DMS153 treated with DMSO at 0.1 percent for 48 hours (cell line): ENCODE data around the gene TNPO2.
"Not testable (repeated sequence)": the region's sequence is repeated elsewhere in the genome, so short reads cannot be mapped to it uniquely, and the experiment has no call there.

Experiments
- DNase-seq: peaks from one replicate; lab custom pipeline; 2025; ENCODE audit not compliant: unreplicated experiment; lab: John Stamatoyannopoulos, UW

TNPO2 gene

DNA sequence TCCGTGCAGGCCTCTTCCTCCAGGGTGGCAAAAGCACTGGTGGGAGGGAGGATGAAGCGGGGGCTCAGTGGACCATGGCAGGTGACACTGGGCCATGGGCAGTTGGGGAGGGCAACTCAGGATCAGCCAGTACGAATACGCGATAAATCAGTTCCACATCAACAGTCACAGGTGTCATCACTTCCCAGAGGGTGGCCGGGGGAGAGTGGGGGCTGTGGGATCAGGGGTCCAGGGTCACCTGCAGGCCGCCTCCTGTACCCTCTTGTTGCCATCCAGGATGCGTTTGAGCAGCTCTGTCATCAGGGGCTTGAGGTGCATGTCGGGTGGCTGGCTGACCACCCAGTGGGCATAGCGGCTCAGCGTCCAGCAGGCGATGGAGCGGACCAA is 17.4 kb downstream of the TNPO2 start:
- DNase-seq: no peak

DNA sequence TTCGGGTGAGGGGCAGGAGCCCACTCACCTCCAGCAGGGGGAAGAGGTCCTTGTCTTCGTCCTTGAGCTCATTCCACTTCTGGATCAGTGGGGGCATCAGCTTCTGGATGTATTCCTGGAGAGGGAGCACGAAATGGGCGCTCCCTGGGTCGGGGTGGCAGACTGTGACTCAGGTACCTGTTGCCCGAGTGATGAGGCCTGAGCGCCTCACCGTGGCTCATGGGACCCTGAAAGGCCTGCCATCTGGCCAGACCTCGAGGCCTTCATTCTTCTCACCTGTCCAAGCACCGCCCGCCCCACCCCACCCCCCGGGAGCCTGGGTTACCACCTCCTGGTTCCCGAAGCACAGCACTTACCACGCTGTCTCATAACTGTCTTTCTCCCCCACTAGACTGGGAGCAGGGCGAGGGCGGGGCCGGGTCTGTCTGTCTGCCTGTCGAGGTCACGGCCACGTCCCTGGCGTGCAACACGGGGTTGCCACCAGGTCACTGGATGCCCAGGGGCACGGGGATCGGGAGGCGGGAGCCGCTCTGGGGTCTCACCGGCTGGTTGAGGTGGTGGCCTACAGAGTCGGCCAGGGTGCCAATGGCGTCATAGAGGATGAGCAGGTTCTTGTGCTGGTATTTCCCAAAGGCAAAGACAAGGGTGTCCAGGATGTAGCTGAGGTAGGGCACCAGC is 17.9 kb downstream of the TNPO2 start:
- DNase-seq: no peak

DNA sequence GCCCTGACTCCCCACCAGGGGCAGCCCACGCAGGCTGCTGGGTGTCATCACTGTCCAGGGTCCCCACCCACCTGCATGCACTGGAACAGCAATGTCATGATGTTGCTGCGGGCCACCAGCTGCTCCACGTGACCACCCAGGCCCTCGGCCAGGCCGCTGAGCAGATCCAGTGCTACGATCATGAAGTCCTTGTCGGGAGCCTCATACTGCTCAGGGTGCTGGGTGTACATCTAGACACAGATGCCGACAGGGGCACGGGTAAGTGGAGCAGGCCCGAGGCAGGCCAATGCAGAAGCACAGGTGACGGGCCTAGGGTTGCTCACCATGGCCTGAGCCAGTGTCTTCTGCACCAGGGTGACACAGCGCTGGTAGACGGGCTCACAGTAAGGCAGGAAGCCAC is 18.6 kb downstream of the TNPO2 start:
- no peak for DNase-seq

GRCh38 chr19:12703046-12703445 is 20.7 kb downstream of the TNPO2 start:
- DNase-seq: no peak

GRCh38 chr19:12701596-12702282 is 22.0 kb downstream of the TNPO2 start:
- no peak for DNase-seq

DNA sequence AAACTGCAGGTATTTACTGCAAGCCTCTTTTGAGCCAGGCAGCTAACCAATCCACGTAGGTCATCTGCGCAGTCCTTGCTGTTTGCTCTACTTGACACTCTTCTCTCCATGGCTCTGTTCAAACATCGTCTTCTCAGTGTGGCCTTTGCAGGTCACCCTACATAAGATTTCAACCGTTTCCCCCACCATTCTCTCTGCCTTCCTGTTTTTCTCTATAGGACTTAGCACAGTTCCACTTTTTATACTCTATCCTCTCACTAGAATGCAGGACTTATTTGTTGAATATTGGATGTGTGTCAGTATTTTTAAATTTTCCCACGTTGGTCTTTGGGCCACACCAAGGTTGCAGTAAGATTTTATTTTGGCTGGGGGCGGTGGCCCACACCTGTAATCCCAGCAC is 25.6 kb downstream of the TNPO2 start:
- DNase-seq: no peak

- not testable (repeated sequence) for DNase-seq
These were observed 26.3 kb downstream of the TNPO2 start for GRCh38 chr19:12697425-12697824.

GRCh38 chr19:12696366-12697335 is 27.1 kb downstream of the TNPO2 start, which contains the start of gene FBXW9:
TSS of gene FBXW9 (minus strand) at chr19:12696631. CDS start at chr19:12696581, 50 bp downstream.
- peak; percentile 70 for DNase-seq

DNA sequence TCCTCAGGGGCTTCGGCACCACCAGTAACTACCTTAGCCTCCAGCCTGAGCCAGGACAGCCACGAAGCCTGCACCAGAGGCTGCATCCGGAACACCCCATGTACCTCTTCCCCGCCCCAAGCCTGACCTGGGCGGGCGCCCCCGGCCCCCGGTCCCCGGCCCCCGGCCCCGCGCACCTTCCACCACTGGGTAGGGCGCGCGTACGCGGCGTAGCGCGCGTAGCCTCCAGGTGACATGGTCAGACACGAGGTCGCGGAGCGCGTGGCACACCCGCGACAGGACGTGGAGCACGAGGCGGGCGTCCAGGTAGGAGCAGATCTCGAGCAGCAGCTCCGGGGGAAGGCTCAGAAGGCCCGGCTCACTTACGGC is 27.8 kb downstream of the TNPO2 start:
- DNase-seq: no peak

- DNase-seq: no peak
These were observed 28.2 kb downstream of the TNPO2 start for GRCh38 chr19:12695514-12695913.

GRCh38 chr19:12695096-12695495 is 28.6 kb downstream of the TNPO2 start:
- DNase-seq: no peak

GRCh38 chr19:12694641-12695040 is 29.1 kb downstream of the TNPO2 start:
- no peak for DNase-seq

- DNase-seq: no peak
These were observed 30.8 kb downstream of the TNPO2 start for GRCh38 chr19:12692960-12693359.

- DNase-seq: no peak
These were observed 34.0 kb downstream of the TNPO2 start for GRCh38 chr19:12689581-12690216.

DNA sequence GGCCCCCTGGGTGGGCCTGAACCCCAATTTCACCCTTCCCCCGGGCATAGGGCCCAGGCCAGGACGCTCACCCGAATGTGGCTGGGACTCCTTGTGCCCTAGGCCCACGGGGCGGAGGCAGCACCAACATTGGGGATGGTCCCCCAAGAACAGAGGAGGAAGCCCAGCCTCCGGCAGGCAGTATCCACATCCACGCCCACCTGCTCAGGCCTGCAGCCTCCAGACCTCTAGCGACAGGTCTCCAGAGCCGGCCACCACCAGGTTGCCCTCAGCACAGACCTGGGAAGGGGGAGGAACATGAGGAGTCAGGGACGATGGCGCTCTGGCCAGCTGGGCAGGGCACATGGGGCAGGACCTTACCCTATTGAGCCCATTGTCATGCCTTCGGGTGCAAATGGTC is 34.7 kb downstream of the TNPO2 start:
- DNase-seq: no peak

- DNase-seq: no peak
These were observed 36.1 kb downstream of the TNPO2 start, which contains the start of gene GNG14 for GRCh38 chr19:12687496-12688196. TSS of gene GNG14 (plus strand) at chr19:12687998. CDS start at chr19:12688049, 51 bp downstream.

DNA sequence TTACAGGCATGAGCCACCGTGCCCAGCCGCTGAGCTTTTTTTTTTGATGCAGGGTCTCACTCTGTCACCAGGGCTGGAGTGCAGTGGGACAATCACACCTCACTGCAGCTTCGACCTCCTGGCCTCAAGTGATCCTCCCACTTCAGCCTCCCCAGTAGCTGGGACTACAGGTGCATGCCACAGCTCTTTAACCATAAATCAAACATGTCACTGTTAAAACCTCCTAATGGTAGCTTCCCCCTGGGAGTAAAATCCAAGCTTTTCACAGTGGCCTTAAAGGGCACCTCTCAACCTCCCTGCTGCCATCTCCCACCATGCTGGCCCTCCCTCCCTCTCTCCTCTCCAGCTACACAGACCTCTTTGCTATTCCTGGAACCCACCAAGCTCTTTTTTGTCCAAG is 37.9 kb downstream of the TNPO2 start:
- no peak for DNase-seq

DNA sequence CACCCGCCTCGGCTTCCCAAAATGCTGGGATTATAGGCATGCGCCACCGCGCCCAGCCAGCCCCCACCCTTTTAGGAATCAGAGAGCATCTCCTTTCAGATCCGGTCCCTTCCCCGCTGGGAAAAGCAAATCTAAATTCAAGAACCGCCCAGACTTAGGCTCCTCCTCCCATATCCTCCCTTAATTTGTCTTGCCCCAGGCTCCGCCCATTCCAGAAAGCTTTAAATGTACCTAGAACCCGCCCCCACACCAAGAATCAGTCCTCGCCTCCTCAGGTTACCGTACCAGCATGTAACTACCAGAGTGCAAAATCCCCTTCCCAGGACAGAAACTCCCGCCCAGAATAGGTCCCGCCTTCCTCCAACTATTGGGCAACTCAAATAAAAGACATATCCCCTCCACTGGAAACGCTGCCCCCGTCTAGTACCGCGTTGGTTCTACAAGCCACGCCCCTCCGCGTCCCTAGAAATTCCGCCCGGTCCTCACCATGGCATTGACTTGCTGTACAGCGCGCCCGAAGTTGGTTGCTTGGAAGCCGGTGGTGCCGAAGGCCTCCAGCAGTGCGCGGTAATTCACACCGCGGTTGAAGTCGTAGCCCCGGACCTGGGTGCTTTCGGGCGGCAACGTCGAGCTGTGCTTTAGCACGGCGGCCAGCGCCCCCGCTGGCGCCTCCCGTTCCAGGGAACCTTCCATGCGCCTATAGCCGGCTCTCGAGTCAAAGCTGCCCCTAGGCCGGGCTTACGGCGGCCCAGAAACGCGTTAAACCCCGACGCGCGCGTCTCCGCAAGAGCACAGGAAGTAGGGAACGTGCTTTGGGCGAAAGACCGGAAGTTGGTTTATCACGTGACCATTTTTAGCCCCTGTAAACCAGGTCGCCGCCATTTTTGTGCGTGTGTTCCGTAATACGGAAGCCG is 42.4 kb downstream of the TNPO2 start, which contains the start of gene DHPS:
Gene DHPS (minus strand): TSS at position 807 of the 914 bp plus-strand sequence. CDS start 114 bp downstream, at position 693.
- peak; percentile 98 for DNase-seq

- DNase-seq: no peak
These were observed 43.7 kb downstream of the TNPO2 start for GRCh38 chr19:12680034-12680433.
